ENCODE data around the gene CFAP251.
"Not testable (repeated sequence)": the region's sequence is repeated elsewhere in the genome, so short reads cannot be mapped to it uniquely, and the experiment has no call there.

GRCh38 chr12:121876080-121876447 lies 42.3 kb upstream of the CFAP251 start:
- not testable (repeated sequence) for TF ChIP-seq CTCF (IDR thresholded peaks at IDR 0.05 in 4 of 5, conservative IDR thresholded peaks at IDR 0.05 in 1 of 5); POLR2A (IDR thresholded peaks at IDR 0.05)

Data from gastrocnemius medialis (tissue), 4 donors.